K562 (cell line): ENCODE measurements around the gene TMEM101. TPM values are rescaled to one million over a fixed set of nuclear protein-coding genes. Genes with fewer than 3 reads are reported as not detected.

Experiments
- ATAC-seq: fragments of 200-7000 bp; cut with Tn5 transposase; 3 replicates; pipeline ENCODE4 v1.9.1; 2020; ENCODE audit warnings: moderate library complexity
- BruUV-seq: library from RNA; stranded (reverse); fragments of 400-500 nt; replicated peaks from 2 replicates; lab custom pipeline; 2021; lab: Mats Ljungman, UMichigan
- CTCF ChIA-PET: fragments of 300-600 bp; formaldehyde crosslinking; extraction: SDS; loops from one replicate; lab custom pipeline; 2021; ENCODE audit warnings: low intra/inter-chr PET ratio; lab: Yijun Ruan, JAX
- POLR2A ChIA-PET: fragments of 300-600, 350-650 bp; sonication (Branson Sonifier 250); formaldehyde crosslinking; extraction: SDS; loops from one replicate; lab custom pipeline; 2021; ENCODE audit warnings: antibody characterized with exemption, inconsistent platforms; lab: Yijun Ruan, JAX
- DNase-seq, 4 experiments: peaks; one replicate each; pipeline versions ENCODE4 v3.0.0 to v3.0.0-alpha.2; 2011 to 2018; ENCODE audit warnings: low spot score in 3 of 4, mixed read lengths in 3 of 4; ENCODE audit errors: extremely low read depth in 1 of 4
- FAIRE-seq: peaks from 2 replicates; lab custom pipeline; 2011; peaks lifted over from hg19 to GRCh38; lab: Jason Lieb, UNC
- H2AFZ ChIP-seq: 2 replicates; pipeline ENCODE4 v1.6.0; 2011; ENCODE audit warnings: low read depth, low read length, control low read depth, inconsistent platforms
- H3K27ac ChIP-seq: fragments of 200-600 bp; 3 replicates; pipeline ENCODE4 v1.8.0; 2011; ENCODE audit warnings: low read depth, mild to moderate bottlenecking, control low read depth, inconsistent platforms, low read length, moderate library complexity, mixed read lengths; ENCODE audit errors: extremely low read depth
- H3K27me3 ChIP-seq, 2 experiments: fragments of 300-600 bp in 1 of 2; 2 replicates in 1 of 2; 3 replicates in 1 of 2; pipeline versions ENCODE4 v1.6.0 to v1.8.0; 2011; ENCODE audit warnings: inconsistent platforms in 2 of 2, low read length in 2 of 2, mild to moderate bottlenecking in 1 of 2, mixed read lengths in 1 of 2, moderate library complexity in 1 of 2; ENCODE audit not compliant: control insufficient read depth in 2 of 2, insufficient read depth in 2 of 2
- H3K36me3 ChIP-seq: fragments of 300-600 bp; 3 replicates; pipeline ENCODE4 v1.8.0; 2011; ENCODE audit warnings: mild to moderate bottlenecking, low read length, inconsistent platforms; ENCODE audit not compliant: control insufficient read depth, insufficient read depth
- H3K4me1 ChIP-seq, 2 experiments: fragments of 200-600 bp in 1 of 2; replicated peaks in 1 of 2; 2 replicates in 1 of 2; 3 replicates in 1 of 2; pipeline versions ENCODE4 v1.5.1 to v1.8.0; 2011; ENCODE audit warnings: inconsistent platforms in 2 of 2, low read length in 2 of 2, mild to moderate bottlenecking in 1 of 2, mixed read lengths in 1 of 2, moderate library complexity in 1 of 2; ENCODE audit not compliant: control insufficient read depth in 2 of 2, insufficient read depth in 2 of 2
- H3K4me2 ChIP-seq: 2 replicates; pipeline ENCODE4 v1.6.1; 2011; ENCODE audit warnings: low read length, control low read depth, inconsistent platforms, mixed read lengths; ENCODE audit not compliant: insufficient read depth
- H3K4me3 ChIP-seq: fragments of 200-600 bp; sonication (generic), shearing (Covaris generic); 2 replicates; pipeline ENCODE4 v1.5.1; 2016; ENCODE audit warnings: control low read depth, inconsistent platforms
- H3K79me2 ChIP-seq: fragments of 200-600 bp; 3 replicates; pipeline ENCODE4 v1.8.0; 2011; ENCODE audit warnings: low read length, inconsistent platforms; ENCODE audit not compliant: control insufficient read depth, insufficient read depth
- H3K9ac ChIP-seq, 2 experiments: 2 replicates each; pipeline versions ENCODE4 v1.6.0 to v1.6.1; 2011; ENCODE audit warnings: low read depth in 2 of 2, low read length in 2 of 2, control low read depth in 1 of 2, inconsistent platforms in 1 of 2, mild to moderate bottlenecking in 1 of 2, mixed read lengths in 1 of 2; ENCODE audit not compliant: insufficient read depth in 1 of 2
- H3K9me1 ChIP-seq: one replicate; pipeline ENCODE4 v1.6.0; 2011; ENCODE audit warnings: inconsistent platforms, mild to moderate bottlenecking, low read length, moderate library complexity; ENCODE audit not compliant: control insufficient read depth, insufficient read depth
- H3K9me3 ChIP-seq: replicated peaks from 2 replicates; pipeline ENCODE4 v1.5.1; 2011; ENCODE audit warnings: low read depth, low read length, inconsistent platforms; ENCODE audit not compliant: control insufficient read depth, insufficient read depth
- H4K20me1 ChIP-seq: replicated peaks from 2 replicates; pipeline ENCODE4 v1.6.1; 2011; ENCODE audit warnings: low read length, inconsistent platforms, mixed read lengths; ENCODE audit not compliant: control insufficient read depth, insufficient read depth
- POLR2B ChIP-seq: fragments of 450-650 bp; IDR thresholded peaks from 2 replicates; pipeline ENCODE4 v1.6.1; 2018; ENCODE audit warnings: low read depth; ENCODE audit not compliant: partially characterized antibody
- SPI1 ChIP-seq: IDR thresholded peaks from 2 replicates; pipeline ENCODE4 v1.6.1; 2011; ENCODE audit warnings: low read depth, low read length, control low read depth, borderline replicate concordance
- WGBS: fragments of 100-300 bp; shearing (Covaris generic); methylation state at CpG from one replicate; pipeline ENCODE4 v1.1.6; 2016; ENCODE audit warnings: low coverage, mixed read lengths; ENCODE audit not compliant: insufficient coverage; ENCODE audit errors: missing lambda C conversion rate; 5-methylcytosine and 5-hydroxymethylcytosine counted together
- in situ Hi-C: fragments of 300-500 bp; cut with MboI; formaldehyde crosslinking; loops from 4 replicates; pipeline ENCODE4 v1.15.0; 2018; ENCODE audit warnings: inconsistent platforms, mixed read lengths
- intact Hi-C: fragments of 100-400 bp; cut with micrococcal nuclease; formaldehyde crosslinking; loops from 2 replicates; pipeline ENCODE4 v1.14.2; 2022
- polyA plus RNA-seq, 8 experiments: library from polyadenylated mRNA; depleted of rRNA in 4 of 8; stranded (reverse) in 5 of 8; unstranded in 3 of 8; fragments of >200 nt; fragmentation: Nextera tagmentation in 2 of 8; fragmentation: Illumina TruSeq in 1 of 8; extraction: Ambion mirVana in 2 of 8; extraction: Trizol in 1 of 8; gene quantifications; 2 replicates each; pipeline versions ENCODE4 v1.2.1 to v1.2.3, GENCODE V29; 2011 to 2014; ENCODE audit warnings: inconsistent platforms in 1 of 8, missing spikeins in 1 of 8
- total RNA-seq, 7 experiments: library from RNA; depleted of rRNA in 6 of 7; stranded (reverse); fragments of >200 nt in 6 of 7; fragmentation: Illumina TruSeq in 2 of 7; extraction: Trizol in 2 of 7; gene quantifications; 2 replicates each; pipeline versions ENCODE4 v1.2.1 to v1.2.3, GENCODE V29; 2011 to 2021; ENCODE audit warnings: low replicate concordance in 1 of 7
- TF ChIP-seq, protein P1 (sequence below): fragments of 450-650 bp; IDR thresholded peaks from 2 replicates; pipeline ENCODE4 v1.6.1; 2016; ENCODE audit warnings: low read depth, mild to moderate bottlenecking, moderate library complexity
- TF ChIP-seq, protein P2 (sequence below): fragments of 450-650 bp; IDR thresholded peaks from 2 replicates; pipeline ENCODE4 v1.6.1; 2018; ENCODE audit not compliant: partially characterized antibody

TMEM101 gene
- total and polyA plus RNA-seq, 9 of the 15 experiments (the other 6 are each of a cell fraction or from before 2014, with no cell fraction given) = 21.2 to 110 (median 37.8) TPM

GRCh38 chr17:43992641-43993040 lies 22.1 kb downstream of the TMEM101 start:
- Histone ChIP-seq H3K4me2 (no peak overlapping the region), H3K9ac (no peak overlapping the region), H2AFZ (no peak overlapping the region), H3K79me2 (no peaks in the 10 kb centered on the region), H3K27ac (no peak overlapping the region), H4K20me1 (peaks cover 6% of the 10 kb centered on the region; the same call in 1 of the 2 replicates), H3K9me3 (no peaks in the 10 kb centered on the region), H3K4me1 (peaks cover 0 to 8% of the 10 kb centered on the region in 2 experiments; a peak in 2 of 5 replicates), H3K9me1 (no peaks in the 10 kb centered on the region), H3K27me3 (peaks cover 10 to 16% of the 10 kb centered on the region in 2 experiments), H3K36me3 (no peaks in the 10 kb centered on the region), H3K4me3 (no peak overlapping the region)
- in situ Hi-C loops = loop anchor here (5.0 kb wide), 1 partner anchor 50 kb away; the partner anchor contains the start of gene PPY
- 39% methylated on average over 14 of the region's 14 CpGs for WGBS
- CTCF ChIA-PET = no interaction called here
- DNase-seq (no peak), ATAC-seq (peak; percentile 45; the same call in 1 of the 3 replicates), FAIRE-seq (no peak)
- TF ChIP-seq, protein P1, sequence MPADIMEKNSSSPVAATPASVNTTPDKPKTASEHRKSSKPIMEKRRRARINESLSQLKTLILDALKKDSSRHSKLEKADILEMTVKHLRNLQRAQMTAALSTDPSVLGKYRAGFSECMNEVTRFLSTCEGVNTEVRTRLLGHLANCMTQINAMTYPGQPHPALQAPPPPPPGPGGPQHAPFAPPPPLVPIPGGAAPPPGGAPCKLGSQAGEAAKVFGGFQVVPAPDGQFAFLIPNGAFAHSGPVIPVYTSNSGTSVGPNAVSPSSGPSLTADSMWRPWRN = peak; percentile 89
- no peak for TF ChIP-seq POLR2B
- TF ChIP-seq, protein P2, sequence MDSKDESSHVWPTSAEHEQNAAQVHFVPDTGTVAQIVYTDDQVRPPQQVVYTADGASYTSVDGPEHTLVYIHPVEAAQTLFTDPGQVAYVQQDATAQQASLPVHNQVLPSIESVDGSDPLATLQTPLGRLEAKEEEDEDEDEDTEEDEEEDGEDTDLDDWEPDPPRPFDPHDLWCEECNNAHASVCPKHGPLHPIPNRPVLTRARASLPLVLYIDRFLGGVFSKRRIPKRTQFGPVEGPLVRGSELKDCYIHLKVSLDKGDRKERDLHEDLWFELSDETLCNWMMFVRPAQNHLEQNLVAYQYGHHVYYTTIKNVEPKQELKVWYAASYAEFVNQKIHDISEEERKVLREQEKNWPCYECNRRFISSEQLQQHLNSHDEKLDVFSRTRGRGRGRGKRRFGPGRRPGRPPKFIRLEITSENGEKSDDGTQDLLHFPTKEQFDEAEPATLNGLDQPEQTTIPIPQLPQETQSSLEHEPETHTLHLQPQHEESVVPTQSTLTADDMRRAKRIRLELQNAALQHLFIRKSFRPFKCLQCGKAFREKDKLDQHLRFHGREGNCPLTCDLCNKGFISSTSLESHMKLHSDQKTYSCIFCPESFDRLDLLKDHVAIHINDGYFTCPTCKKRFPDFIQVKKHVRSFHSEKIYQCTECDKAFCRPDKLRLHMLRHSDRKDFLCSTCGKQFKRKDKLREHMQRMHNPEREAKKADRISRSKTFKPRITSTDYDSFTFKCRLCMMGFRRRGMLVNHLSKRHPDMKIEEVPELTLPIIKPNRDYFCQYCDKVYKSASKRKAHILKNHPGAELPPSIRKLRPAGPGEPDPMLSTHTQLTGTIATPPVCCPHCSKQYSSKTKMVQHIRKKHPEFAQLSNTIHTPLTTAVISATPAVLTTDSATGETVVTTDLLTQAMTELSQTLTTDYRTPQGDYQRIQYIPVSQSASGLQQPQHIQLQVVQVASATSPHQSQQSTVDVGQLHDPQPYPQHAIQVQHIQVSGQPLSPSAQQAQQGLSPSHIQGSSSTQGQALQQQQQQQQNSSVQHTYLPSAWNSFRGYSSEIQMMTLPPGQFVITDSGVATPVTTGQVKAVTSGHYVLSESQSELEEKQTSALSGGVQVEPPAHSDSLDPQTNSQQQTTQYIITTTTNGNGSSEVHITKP = no peak
- TF ChIP-seq SPI1 = no peak
- no TSS peak for BruUV-seq
- intact Hi-C loops = no loop called here
- POLR2A ChIA-PET = interaction anchor here (0.7 kb wide), 1 partner anchor 18 kb away, joined by 3 read pairs; no protein-coding TSS in a partner anchor
